Fibroblast of mammary gland (primary cell): Measurements from ENCODE around the gene NPHS1.
"Not testable (repeated sequence)": the region's sequence is repeated elsewhere in the genome, so short reads cannot be mapped to it uniquely, and the experiment has no call there.

Experiments used
- DNase-seq: peaks from one replicate; pipeline ENCODE4 v3.0.0-alpha.2; 2010; ENCODE audit warnings: low read depth
- H3K4me3 ChIP-seq: 2 replicates; pipeline ENCODE4 v1.5.1; 2011; ENCODE audit warnings: low read depth, mild to moderate bottlenecking, low read length, moderate library complexity; ENCODE audit not compliant: control insufficient read depth
- TF ChIP-seq, protein P1 (sequence below): conservative IDR thresholded peaks from 2 replicates; pipeline ENCODE4 v1.5.1; 2011; ENCODE audit warnings: low read depth, low read length, inconsistent platforms; ENCODE audit not compliant: control insufficient read depth, insufficient read depth

NPHS1 gene

DNA sequence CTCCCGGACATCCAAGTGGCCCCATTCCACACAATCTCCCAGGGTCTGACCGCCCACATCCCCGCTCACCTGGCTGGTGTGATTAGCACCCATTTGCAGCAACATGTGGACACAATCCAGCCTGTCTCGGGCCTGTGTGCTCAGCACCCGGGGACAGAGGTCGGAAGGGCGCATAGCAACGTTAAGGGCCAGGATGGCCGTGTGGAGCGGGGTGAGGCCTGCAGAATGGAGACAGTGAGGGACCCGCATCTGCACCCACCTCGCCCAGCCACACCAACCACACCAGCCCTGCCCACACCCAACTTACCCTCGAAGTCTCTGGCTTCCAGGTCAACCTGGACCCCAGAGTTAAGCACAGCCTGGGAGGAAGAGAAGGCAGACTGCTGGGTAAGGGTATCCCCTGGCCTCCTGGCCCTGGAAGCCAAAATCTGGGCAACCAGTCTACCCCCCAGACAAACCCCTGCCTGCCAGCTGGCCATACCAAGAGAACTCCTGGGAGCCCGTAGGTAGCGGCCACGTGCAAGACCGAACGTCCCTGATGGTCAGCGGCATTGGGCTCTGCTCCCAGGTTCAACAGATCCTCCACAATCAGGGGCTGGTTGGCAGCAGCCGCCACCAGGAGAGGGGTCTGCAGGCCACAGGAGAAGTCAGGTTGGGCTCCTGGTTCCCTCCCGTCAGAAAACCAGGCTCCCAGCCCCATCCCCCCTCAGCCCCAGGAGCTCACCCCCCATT lies 43.8 kb upstream of the NPHS1 start:
- H3K4me3 ChIP-seq, result no peak overlapping the region
- no peak for DNase-seq

DNA sequence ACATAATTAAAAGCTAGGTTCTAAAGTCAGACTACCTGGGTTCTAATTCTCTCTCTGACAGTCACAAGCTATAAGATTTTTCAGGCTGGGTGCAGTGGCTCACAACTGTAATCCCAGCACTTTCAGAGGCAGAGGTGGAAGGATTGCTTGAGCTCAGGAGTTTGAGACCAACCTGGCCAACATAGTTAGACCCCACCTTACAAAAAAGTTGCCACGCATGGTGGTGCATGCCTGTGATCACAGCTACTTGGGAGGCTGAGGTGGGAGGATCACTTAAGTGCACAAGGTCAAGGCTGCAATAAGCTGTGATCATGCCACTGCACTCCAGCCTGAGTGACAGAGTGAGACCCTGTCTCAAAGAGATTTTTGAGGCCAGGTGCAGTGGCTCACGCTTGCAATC lies 42.0 kb upstream of the NPHS1 start:
- TF ChIP-seq, protein P1, sequence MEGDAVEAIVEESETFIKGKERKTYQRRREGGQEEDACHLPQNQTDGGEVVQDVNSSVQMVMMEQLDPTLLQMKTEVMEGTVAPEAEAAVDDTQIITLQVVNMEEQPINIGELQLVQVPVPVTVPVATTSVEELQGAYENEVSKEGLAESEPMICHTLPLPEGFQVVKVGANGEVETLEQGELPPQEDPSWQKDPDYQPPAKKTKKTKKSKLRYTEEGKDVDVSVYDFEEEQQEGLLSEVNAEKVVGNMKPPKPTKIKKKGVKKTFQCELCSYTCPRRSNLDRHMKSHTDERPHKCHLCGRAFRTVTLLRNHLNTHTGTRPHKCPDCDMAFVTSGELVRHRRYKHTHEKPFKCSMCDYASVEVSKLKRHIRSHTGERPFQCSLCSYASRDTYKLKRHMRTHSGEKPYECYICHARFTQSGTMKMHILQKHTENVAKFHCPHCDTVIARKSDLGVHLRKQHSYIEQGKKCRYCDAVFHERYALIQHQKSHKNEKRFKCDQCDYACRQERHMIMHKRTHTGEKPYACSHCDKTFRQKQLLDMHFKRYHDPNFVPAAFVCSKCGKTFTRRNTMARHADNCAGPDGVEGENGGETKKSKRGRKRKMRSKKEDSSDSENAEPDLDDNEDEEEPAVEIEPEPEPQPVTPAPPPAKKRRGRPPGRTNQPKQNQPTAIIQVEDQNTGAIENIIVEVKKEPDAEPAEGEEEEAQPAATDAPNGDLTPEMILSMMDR, result no peak
- no peak for DNase-seq

More for the DNA sequence above, 43.8 kb upstream of the NPHS1 start:
- TF ChIP-seq, protein P1, result no peak

GRCh38 chr19:35891819-35892218 lies 39.5 kb upstream of the NPHS1 start:
- not testable (repeated sequence) for DNase-seq, H3K4me3 ChIP-seq

More for the DNA sequence above, 42.0 kb upstream of the NPHS1 start:
- H3K4me3 ChIP-seq, result no peak overlapping the region

GRCh38 chr19:35890113-35890650 lies 37.9 kb upstream of the NPHS1 start:
- DNase-seq, result no peak
- TF ChIP-seq, protein P1, result no peak
- H3K4me3 ChIP-seq, result no peak overlapping the region

GRCh38 chr19:35889370-35890112 lies 37.2 kb upstream of the NPHS1 start:
- H3K4me3 ChIP-seq, result no peak overlapping the region
- no peak for DNase-seq
- TF ChIP-seq, protein P1, result no peak

DNA sequence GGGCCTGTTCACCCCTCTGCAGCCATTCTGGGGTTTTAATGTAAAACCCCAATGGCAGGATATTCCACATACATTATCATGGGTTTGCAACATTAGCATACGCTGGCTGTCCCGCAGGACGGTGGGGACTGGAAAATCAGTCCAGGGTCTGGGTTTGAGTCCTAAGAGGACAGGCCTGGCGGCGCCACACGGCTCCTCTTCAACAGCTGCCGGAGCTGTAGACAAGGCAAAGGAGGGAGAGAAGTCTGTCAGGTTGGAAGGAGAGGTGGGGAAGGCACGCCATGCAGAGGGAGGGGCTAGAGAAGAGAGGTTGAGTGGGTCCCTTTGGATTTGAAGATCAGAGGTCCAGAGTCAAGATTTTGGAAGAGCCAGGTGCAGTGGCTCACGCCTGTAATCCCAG lies 36.1 kb upstream of the NPHS1 start:
- no peak for DNase-seq
- H3K4me3 ChIP-seq, result no peak overlapping the region
- TF ChIP-seq, protein P1, result no peak

DNA sequence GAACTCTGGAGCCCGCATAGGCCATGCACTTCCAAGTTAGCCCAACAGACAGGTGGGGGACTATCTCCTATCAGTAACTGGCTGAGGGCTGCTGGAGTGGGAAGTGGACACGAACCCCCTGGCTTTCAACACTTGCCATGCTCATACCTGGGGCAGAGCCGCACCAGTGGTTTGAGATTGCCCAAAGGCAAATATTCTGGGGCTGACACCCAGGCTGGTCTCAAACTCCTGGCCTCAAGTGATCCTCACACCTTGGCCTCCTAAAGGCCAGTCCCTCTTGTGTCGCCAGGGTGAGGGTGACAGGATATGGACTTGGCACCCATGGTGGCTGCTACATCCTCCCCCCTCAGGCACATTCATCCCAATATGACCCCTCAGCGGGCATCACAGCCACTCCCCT lies 34.9 kb upstream of the NPHS1 start:
- TF ChIP-seq, protein P1, result no peak
- H3K4me3 ChIP-seq, result no peak overlapping the region
- no peak for DNase-seq
